Effector CD4-positive, alpha-beta T cell (primary cell): ENCODE data around the gene LMNTD2.
A peak's percentile ranks its signal among the peaks of the same experiment; 100 is the strongest.
"Not testable (repeated sequence)": the region's sequence is repeated elsewhere in the genome, so short reads cannot be mapped to it uniquely, and the experiment has no call there.

Experiments used
- DNase-seq: peaks from one replicate; pipeline ENCODE4 v3.0.0-alpha.2; 2020

The LMNTD2 gene

DNA sequence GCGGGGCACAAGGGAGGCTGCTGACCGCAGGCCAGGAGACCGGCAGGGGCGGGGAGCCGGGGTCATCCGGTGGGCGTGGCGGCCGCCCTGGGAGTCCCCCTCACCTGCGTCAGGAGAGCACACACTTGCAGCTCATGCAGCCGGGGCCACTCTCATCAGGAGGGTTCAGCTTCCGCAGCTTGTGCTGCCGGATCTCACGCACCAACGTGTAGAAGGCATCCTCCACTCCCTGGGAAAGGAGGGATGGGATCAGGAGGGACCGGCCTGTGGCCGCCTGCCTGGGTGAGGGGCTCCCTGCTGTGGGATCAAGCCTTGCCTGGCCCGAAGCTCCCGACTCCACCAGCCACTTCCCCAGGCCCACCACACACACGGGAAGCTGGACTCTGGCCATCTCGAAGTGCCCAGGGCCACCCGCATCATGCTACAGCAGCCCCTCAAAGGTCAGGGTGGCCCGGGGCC is 28.0 kb downstream of the LMNTD2 start:
- DNase-seq = no peak

DNA sequence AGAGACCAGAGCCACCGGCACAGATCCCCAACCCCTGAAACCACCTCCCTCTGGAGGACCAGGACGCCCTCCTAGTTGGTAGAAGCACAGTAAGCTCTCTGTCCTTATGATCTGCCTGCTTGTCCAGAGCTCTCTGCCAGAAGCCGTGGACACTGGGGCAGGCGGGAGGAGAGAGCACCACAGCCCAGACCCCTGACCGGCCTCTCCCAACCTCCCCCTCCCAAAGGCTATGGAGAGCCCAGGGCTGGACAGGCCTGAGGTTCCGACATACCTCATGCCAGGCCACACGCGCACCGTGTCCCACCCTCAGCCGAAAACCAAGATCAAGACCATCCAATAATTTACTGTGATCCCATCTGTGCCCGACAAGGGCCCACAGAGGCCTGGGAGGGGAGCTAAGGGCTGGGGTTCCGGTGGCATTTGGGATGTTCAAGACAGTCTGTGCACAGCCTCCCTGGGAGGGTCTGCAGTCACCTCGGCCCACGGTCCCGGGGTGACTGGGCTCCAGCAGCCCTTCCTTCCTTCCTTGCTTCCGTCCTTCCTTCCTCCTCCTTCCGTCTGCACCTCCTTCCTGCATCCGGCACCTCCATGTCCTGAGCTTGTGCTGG is 28.5 kb downstream of the LMNTD2 start:
- no peak for DNase-seq

DNA sequence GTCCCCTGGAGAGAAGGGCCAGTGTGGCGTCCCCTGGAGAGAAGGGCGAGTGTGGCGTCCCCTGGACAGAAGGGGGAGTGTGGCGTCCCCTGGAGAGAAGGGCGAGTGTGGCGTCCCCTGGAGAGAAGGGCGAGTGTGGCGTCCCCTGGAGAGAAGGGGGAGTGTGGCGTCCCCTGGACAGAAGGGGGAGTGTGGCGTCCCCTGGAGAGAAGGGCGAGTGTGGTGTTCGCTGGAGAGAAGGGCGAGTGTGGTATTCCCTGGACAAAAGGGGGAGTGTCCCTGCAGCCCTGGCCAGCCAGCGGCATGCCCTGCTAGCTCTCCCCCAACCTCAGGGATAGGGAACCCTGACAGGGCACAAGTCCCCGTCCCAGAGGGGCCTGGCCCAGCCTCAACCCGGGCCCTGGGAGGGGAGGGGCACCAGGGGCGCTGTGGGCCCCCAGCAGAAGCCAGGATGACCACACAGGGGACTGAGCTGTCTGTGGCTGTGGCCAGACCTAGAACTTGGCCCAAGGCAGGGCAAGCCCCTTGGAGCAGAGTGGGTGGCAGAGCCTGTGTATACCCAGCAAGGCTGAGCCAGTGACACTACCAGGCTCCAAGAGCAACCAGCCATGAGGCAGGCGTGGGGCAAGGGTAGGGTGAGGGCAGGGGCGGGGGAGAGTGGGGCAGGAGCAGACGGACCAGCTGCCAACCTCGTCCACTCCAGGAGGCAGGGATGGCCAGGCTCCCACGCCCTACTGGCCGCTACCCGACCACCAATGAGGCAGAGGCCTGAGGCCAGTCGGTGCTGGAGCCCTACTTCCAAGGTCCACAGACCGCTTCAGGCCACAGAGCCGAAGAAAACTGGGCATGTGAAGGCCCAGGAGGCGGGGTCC is 29.3 kb downstream of the LMNTD2 start:
- DNase-seq = no peak

- DNase-seq = no peak
Measured at GRCh38 chr11:529728-530411, 30.7 kb downstream of the LMNTD2 start.

- DNase-seq = no peak
Measured at GRCh38 chr11:528815-529727, 31.5 kb downstream of the LMNTD2 start.

- DNase-seq = no peak
Measured at GRCh38 chr11:528166-528814, 32.2 kb downstream of the LMNTD2 start.

DNA sequence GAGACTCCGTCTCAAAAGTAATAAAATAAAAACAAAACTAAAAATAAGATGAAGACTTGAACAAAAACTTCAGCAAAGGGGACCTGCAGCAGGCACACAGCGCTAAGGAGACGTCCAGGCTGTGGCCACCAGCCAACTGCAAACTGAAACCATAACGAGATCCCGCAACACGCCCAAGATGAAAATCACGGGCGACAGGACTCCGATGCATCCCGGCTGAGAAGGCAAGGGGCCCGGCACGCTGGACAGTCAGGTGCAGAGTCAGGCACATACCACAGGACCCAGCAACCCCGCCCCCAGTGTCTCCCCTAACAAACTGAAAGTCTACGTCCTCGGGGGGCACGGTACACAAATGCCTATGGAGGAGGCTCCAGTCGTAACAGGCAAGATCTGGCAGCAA is 34.3 kb downstream of the LMNTD2 start:
- no peak for DNase-seq

- DNase-seq = no peak
Measured at GRCh38 chr11:521177-521688, 39.3 kb downstream of the LMNTD2 start.

- DNase-seq = no peak
Measured at GRCh38 chr11:520428-521176, 39.9 kb downstream of the LMNTD2 start.

DNA sequence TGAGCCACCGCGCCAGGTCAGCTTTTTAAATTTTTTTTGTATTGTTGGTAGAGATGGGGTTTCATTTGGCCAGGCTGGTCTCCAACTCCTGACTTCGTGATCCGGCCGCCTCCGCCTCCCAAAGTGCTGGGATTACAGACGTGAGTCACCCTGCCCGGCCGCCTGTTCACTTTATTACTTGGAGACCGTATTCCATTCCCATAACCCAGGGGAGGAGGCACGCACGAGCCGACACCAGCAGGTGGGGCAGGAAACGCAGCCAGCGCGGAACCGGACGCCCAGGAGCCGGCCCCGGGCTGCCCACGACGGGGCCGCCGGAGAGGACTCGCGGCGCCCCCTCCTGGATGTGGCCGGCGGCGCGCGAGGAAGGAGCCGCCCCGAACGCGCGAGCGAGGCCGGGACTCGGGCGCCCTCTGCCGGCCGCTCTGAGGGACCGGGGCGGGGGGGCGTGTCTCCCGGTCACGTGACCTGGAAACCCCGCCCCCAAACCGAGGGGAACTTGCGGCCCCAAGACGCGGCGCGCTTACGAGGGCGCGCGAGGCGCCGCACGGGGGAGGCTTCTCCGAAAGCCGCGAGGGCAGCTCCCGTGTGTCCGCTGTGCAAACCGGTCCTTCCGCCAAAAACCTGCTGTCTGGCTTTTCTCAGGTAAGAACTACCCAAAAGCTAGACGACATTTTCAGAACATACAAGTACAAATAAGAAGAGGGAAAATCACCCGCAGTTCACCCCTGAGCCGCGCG is 41.9 kb downstream of the LMNTD2 start:
- DNase-seq = peak; percentile 87

DNA sequence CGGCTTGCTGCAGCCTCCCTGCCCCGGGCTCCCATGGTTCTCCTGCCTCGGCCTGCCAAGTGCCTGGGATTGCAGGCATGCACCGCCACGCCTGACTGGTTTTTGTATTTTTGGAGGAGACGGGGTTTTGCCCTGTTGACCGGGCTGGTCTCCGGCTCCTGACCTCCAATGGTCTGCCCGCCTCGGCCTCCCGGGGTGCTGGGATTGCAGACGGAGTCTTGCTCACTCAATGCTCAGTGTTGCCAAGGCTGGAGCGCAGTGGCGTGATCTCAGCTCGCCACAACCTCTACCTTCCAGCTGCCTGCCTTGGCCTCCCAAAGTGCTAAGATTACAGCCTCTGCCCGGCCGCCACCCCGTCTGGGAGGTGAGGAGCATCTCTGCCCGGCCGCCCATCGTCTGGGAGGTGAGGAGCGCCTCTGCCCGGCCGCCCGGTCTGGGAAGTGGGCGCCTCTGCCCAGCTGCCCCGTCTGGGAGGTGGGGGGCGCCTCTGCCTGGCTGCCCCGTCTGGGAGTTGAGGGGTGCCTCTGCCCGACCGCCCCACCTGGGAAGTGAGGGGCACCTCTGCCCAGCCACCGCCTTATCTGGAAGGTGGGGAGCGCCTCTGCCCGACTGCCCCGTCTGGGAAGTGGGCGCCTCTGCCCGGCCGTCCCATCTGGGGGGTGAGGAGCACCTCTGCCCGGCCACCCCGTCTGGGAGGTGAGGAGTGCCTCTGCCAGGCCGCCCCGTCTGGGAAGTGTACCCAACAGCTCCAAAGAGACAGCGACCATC is 43.4 kb downstream of the LMNTD2 start:
- DNase-seq = not testable (repeated sequence)

GRCh38 chr11:516400-516799 is 44.1 kb downstream of the LMNTD2 start:
- no peak for DNase-seq

DNA sequence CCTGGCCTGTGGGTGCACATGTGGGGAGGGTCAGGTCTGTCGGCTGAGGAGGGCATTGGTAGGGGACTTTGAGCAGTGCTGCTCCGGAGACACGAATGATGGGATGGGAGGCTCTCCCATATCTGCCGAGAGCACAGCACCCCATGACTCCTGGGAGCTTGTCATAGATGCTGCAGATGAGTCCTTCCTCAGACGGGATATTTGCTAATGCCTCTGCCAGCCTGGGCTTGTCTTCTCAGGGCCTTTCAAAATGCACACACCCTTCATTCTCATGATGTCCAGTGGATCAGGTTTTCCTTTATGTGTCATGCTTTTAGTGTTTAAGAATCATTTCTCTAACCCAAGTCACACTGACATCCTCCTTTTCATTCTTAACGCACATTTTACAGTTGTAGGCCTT is 45.4 kb downstream of the LMNTD2 start:
- DNase-seq = no peak

GRCh38 chr11:514606-515005 is 45.9 kb downstream of the LMNTD2 start:
- no peak for DNase-seq

DNA sequence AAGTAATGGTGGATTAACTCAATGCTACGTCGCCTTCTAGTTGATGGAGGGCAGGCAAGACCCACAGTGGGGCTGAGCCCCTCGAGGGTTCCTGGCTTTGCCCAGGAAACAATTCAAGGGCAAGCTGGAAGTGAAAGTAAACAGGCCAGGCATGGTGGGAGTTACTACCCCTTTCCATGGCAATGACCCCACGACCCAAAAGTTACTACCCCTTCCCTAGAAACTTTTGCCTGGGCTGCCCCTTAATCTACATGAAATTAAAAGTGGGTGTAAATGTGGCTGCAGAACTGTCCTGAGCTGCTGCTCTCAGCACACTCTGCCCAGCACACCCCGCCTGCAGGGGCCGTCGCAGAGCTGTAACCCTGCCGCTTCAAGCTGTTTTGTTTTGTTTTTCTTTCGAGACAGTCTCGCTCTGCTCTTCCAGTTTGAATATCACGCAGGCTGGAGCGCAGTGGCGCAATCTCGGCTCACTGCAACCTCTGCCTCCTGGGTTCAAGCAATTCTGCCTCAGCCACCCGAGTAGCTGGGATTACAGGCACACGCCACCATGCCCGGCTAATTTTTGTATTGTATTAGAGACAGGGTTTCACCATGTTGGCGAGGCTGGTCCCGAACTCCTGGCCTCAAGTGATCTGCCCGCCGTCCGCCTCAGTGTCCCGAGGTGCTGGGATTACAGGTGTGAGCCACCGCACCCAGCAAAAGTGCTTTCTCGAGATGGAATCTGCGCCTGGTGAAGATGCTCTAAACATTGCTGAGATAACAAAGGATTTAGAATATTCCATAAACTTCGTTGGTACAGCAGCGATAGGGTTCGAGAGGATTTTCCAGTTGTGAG is 47.6 kb downstream of the LMNTD2 start:
- no peak for DNase-seq

DNA sequence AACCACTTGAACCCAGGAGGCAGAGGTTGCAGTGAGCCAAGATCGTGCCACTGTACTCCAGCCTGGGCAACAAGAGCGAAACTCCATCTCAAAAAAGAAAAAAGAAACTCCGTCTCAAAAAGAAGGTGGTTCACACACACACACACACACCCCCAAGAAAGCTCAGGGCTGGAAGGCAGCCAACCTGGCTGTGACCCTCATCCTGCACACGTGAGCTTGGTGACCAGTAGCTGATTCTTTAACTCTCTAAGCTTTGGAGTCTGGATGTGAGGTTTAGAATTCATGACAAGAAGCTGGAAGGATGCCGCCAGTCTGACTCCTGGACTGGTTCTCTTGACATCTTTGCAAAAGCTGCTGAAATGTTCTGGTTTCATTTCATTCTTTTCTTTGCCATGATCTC is 51.6 kb downstream of the LMNTD2 start:
- no peak for DNase-seq

GRCh38 chr11:507727-508515 is 52.6 kb downstream of the LMNTD2 start:
- DNase-seq = no peak
